IPS-18c (cell line): ENCODE results near the gene ZCCHC8.
A peak's percentile ranks its signal among the peaks of the same experiment; 100 is the strongest.
"Not testable (repeated sequence)": the region's sequence is repeated elsewhere in the genome, so short reads cannot be mapped to it uniquely, and the experiment has no call there.

ENCODE experiments used
- H3K4me3 ChIP-seq: 2 replicates; pipeline ENCODE4 v1.7.0; 2013; ENCODE audit warnings: low read depth, mild to moderate bottlenecking, low read length, moderate library complexity; ENCODE audit not compliant: insufficient read depth
- H3K9me3 ChIP-seq: one replicate; pipeline ENCODE4 v1.6.1; 2013; ENCODE audit warnings: mild to moderate bottlenecking, low read length, moderate library complexity; ENCODE audit not compliant: control insufficient read depth, insufficient read depth

Gene ZCCHC8

DNA sequence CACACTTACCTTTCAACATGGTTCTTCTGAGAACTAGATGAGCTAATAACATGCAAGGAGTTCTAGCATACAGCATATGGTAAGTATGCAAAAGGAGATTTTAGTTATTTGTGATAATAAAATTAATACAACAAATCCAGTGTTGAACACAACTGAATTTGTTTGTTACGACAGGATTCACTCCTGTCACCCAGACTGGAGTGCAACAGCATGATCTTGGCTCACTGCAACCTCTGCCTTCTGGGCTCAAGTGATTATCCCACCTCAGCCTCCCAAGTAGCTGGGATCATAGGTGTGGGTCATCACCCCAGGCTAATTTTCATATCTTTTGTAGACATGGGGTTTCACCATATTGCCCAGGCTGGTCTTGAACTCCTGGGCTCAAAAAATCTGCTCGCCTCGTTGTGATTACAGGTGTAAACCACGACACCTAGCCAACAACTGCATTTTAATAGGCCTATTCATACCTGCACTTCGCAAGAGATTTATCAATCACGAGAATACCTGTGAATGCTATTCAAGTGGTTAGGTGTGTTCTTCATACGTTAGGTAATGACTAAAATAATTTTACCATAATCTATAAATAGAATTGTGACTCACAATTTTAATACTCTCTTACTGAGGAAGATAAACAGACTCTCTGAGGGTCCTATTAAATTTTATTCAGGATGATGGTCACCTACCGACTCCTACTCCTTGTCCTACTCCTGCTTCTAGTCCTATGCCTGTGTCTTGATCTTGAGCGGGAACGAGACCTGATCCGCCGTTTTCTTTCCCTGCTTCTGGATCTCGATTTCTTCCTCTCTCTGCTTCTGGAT is 16.0 kb upstream of the ZCCHC8 start:
- no peaks in the 10 kb centered on the region for H3K9me3 ChIP-seq
- no peak overlapping the region for H3K4me3 ChIP-seq

GRCh38 chr12:122515275-122515674 is 14.5 kb upstream of the ZCCHC8 start:
- Histone ChIP-seq H3K4me3 (no peak overlapping the region), H3K9me3 (no peaks in the 10 kb centered on the region)

GRCh38 chr12:122513660-122514059 is 12.9 kb upstream of the ZCCHC8 start:
- Histone ChIP-seq H3K4me3 (no peak overlapping the region), H3K9me3 (no peaks in the 10 kb centered on the region)

- H3K9me3 ChIP-seq, H3K4me3 ChIP-seq: not testable (repeated sequence)
Measured at GRCh38 chr12:122513028-122513427, 12.3 kb upstream of the ZCCHC8 start.

DNA sequence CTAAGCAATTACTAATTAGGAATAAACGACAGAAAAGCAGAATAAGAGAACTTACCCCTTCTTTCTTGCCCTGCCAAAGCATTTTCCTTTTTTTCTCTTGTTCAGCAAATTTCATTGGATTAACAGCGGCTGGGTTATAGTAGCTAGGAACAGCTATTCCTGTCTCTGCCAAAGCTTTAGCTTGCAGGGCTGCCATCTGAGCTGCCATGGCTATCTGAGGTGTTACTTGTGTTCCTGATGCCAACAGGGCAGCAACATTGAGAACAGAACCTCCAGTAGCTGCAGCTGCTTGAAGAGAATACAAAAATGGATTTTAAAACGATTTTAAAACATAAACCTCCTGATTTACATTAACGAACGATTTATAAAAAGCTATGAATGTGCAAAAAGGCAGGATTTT is 7.4 kb upstream of the ZCCHC8 start:
- Histone ChIP-seq H3K4me3 (no peak overlapping the region), H3K9me3 (no peaks in the 10 kb centered on the region)

- Histone ChIP-seq H3K4me3 (no peak overlapping the region), H3K9me3 (no peaks in the 10 kb centered on the region)
Measured at GRCh38 chr12:122506393-122506938, 5.7 kb upstream of the ZCCHC8 start.

DNA sequence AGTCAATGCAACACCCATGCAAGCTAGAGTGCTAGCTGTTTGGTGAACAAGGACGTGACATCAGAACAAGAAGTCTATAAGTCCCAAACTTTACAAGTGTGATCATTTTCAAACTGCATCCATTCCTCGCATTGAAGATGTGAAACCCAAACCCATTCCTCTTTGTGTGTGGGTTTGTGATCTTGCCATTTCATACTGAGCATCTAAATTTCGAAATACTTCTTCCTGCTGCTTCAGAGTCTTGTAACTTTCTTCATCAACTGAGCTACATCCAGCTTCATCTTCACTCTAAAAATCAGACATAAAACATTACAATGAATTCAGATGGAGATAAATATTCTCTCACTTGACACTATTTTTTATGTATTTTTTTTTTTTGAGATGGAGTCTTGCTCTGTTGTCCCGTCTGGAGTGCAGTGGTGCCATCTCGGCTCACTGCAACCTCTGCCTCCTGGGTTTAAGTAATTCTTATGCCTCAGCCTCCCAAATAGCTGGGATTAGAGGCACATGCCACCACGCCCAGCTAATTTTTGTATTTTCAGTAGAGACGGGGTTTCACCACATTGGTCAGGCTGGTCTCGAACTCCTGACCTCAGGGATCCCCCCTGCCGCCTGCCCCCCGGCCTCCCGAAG is 4.8 kb upstream of the ZCCHC8 start:
- H3K9me3 ChIP-seq = no peaks in the 10 kb centered on the region
- no peak overlapping the region for H3K4me3 ChIP-seq

GRCh38 chr12:122503783-122504590 is 3.3 kb upstream of the ZCCHC8 start:
- H3K4me3 ChIP-seq = no peak overlapping the region

GRCh38 chr12:122503147-122503751 is 2.5 kb upstream of the ZCCHC8 start:
- H3K4me3 ChIP-seq = no peak overlapping the region
- H3K9me3 ChIP-seq = no peaks in the 10 kb centered on the region

More at GRCh38 chr12:122503783-122504590, 3.3 kb upstream of the ZCCHC8 start:
- no peaks in the 10 kb centered on the region for H3K9me3 ChIP-seq

DNA sequence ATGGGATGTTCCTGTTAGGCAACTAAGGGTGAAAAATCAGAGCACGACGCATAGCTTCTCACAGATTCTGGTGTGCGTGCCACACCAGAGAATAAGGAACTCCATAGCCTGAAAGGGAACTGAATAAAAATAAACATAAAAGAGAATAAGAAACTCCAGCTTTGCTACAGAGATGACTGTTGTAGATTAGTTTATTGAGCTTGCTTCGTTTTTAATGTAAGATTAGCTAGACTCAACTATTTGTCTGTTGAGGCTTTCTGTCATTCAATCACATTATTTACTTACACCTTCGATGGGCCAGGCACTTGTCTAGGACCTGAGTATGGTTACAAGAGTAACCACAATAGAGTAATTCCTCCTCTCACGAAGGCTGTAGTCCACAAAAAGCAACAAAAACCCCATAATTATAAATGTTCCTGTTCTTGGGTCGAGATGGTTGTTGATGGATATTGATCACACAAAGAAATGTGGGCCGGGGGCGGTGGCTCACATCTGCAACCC is 807 bp upstream of the ZCCHC8 start:
- H3K4me3 ChIP-seq = no peak overlapping the region
- H3K9me3 ChIP-seq = no peaks in the 10 kb centered on the region

DNA sequence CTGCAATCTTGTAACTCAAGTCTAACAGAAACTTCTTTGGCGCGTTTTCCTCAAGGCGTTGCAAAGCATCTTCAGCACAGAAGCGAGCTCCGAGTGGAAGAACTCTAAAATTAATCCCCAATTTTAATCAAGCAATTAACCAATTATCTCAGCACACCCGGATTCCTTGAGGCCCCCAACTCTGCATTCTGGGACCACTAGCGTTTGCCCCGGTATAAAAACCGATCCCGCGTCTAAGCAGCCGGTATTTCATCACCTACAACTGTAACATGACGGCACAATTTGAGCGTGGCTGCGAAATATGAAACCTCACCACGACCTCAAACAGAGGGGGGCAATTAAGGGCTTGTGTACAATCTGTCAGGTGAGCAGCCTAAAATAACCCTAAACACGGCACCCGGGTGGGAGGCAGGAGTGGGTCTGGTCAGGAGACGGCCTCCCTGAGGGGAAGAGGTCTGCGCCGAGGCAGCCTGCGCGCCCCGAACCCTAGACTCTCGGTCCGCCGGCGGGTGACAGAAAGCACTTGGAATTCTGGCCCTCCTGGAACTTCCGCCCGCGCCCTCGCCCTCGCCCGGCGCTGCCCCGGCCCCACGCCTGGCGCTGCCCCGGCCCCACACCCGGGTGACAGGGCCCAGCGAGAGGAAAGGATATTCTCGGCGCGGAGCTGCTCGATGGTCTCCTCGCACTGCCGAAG is 594 bp downstream of the ZCCHC8 start:
- Histone ChIP-seq H3K9me3 (no peaks in the 10 kb centered on the region), H3K4me3 (peak overlapping the region; percentile 94)

- Histone ChIP-seq H3K4me3 (no peak overlapping the region), H3K9me3 (no peaks in the 10 kb centered on the region)
Measured at GRCh38 chr12:122495258-122495657, 5.5 kb downstream of the ZCCHC8 start.

DNA sequence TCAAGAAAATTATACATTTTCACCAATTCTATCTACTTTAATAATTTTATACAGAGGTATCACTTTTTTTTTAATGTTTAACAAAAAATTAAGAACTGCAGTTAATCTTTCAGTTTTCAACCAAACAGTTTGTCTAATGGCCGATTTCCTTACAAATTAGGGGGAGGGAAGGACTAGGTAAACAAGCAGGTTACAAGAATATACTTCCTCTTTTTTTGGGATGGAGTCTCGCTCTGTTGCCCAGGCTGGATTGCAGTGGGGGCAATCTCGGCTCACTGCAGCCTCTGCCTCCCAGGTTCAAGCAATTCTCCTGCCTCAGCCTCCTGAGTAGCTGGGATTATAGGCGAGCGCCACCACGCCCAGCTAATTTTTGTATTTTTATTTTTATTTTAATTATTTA is 7.5 kb downstream of the ZCCHC8 start:
- not testable (repeated sequence) for H3K9me3 ChIP-seq, H3K4me3 ChIP-seq

DNA sequence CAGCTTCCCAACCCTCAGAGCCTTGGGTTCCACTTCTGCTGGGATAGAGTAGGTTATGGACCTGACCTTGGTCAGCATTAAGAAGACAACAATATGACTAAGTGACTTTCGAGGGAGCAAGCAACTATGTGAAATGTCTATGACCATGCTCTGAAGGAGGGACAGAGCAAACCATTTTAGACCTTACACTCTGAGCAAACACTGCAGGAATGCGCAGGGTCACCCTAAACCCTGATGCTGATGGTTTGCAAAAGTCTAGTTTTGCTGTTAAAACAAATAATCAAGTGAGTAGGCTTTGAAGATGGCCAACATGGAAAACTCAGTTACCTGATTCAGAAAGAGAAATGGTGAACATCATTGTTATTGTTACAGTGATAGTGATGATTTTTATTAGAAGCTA is 8.7 kb downstream of the ZCCHC8 start:
- Histone ChIP-seq H3K9me3 (no peaks in the 10 kb centered on the region), H3K4me3 (no peak overlapping the region)

GRCh38 chr12:122489038-122489437 is 11.7 kb downstream of the ZCCHC8 start:
- Histone ChIP-seq H3K9me3 (no peaks in the 10 kb centered on the region), H3K4me3 (no peak overlapping the region)

- H3K9me3 ChIP-seq, H3K4me3 ChIP-seq: not testable (repeated sequence)
Measured at GRCh38 chr12:122487807-122488206, 12.9 kb downstream of the ZCCHC8 start.
